PC-3 (cell line): Measurements from ENCODE around the gene CAND2.

ENCODE experiments used
- CTCF ChIP-seq: fragments of 300-600 bp; sonication (generic); conservative IDR thresholded peaks from 2 replicates; pipeline ENCODE4 v1.5.1; 2017; ENCODE audit warnings: antibody characterized with exemption, low read depth, mild to moderate bottlenecking, low read length
- EZH2 ChIP-seq: fragments of 300-600 bp; sonication (generic); IDR thresholded peaks from one replicate; pipeline ENCODE4 v1.6.1; 2017; ENCODE audit warnings: antibody characterized with exemption, mild to moderate bottlenecking, low read length; ENCODE audit not compliant: unreplicated experiment

DNA sequence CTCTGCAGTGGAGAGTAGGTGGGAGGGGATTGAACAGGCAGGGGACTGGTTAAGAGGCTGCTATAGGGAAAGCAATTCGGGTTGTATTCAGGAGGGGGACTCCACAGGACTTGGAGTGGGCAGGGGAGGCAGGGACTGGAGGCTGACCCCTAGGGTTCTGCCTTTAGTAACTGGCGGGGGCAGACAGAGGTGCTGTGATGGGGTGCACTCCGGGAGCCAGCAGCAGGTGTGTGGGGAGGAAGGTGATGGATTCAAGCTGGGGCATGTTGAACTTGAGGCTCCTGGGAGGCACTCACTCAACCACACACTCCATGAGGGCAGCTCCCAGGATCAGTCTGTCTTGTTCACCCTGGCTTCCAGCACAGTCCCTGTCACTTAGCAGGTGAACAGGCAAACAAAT lies 12.5 kb downstream of the CAND2 start:
- TF ChIP-seq CTCF (no peak), EZH2 (no peak)
